HG02759 (cell line): ENCODE data around the gene GRPEL1.
A peak's percentile ranks its signal among the peaks of the same experiment; 100 is the strongest.

Source experiments
- ATAC-seq: cut with Tn5 transposase; IDR thresholded peaks from one replicate; pipeline ENCODE4 v1.9.1; 2021; ENCODE audit warnings: mild to moderate bottlenecking, moderate library complexity; ENCODE audit not compliant: unreplicated experiment

Gene GRPEL1

GRCh38 chr4:7045961-7046921 is 21.6 kb downstream of the GRPEL1 start:
- ATAC-seq: peak; percentile 32

DNA sequence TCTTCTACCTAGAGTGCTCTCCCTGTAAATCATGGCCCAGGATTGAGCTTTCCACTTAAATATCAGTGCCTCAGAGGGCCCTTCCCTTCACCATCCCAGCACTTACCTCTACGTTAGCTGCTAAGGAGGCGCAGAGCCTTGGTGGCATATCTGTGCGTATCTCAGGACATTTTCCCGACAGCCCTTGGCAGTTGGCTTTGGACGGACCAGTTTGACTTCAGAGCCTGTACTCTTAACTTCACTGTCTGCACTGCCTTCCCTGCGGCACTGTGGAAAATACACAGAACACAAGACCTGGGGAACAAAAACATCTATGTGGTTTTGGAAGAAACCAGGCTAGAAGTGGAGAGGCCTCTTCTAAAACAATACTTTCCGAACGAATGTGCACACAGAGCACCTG is 22.3 kb downstream of the GRPEL1 start:
- no peak for ATAC-seq

GRCh38 chr4:7044137-7044930 is 23.5 kb downstream of the GRPEL1 start:
- no peak for ATAC-seq

GRCh38 chr4:7043284-7044136 is 24.4 kb downstream of the GRPEL1 start, which contains the start of gene TADA2B:
Gene TADA2B, plus strand, starts transcription at chr4:7043372. Its CDS starts 208 bp downstream, at chr4:7043580.
- ATAC-seq: peak; percentile 30

DNA sequence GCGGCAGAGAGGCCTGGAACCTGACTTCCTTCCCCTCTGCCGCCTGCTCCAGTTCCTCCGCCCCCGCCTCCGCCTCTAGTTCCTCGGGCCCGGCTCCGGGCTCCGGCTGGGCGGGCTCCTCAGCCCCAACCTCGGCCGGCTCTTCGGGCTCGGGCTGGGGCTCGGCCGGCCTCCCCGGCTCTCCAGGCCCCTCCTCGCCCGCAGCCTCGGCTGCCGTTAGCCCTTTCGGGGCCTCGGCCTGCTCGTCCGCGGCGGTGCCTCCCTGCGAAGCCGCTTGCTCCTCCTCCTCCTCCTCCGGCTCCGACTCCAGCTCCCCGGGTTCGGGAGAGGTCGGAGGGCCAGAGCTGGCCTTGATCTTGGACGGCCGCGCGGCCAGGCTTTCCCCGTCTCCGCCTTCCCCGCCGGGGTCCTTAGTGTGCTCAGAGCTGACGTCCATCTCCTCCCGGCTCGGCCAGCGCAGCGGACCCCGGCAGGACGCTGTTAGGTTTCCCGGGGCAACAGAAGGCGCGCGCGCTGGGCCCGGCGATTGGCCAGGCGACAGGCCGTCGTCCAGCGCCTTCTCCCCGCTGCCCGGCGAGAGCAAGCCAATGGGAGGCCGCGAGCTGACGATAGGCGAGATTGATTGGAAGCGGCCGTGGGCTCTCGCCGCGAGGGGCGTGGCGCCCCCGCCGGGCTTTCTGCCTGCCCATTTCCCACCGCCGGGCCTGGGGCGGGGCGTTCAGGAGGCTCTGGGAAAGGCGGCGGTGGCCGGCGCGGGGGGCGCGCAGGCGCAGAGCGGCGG is 25.2 kb downstream of the GRPEL1 start:
- peak; percentile 86 for ATAC-seq

GRCh38 chr4:7041801-7042502 is 25.9 kb downstream of the GRPEL1 start:
- ATAC-seq: no peak

DNA sequence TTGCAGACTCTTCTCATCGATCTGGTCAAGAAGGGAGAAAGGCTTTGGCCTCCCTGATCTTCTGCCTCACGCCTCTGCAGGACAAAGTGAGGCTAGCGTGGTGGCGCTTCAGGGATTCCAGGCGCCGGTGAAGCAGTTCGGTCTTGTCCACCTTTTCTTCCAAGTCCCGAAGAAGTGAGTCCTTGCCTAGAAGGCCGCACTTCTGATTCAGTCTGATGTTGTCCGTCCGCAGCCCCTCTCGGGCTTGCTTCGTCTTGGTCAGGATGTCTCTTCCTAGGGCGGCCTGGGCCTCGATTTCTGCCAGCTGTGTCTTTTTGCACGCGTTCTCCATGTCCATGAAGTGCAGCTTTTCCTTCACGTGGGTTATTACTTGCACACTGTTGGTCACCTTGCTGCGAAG is 26.6 kb downstream of the GRPEL1 start:
- ATAC-seq: no peak

- ATAC-seq: no peak
Observed at GRCh38 chr4:7040765-7041164, 27.1 kb downstream of the GRPEL1 start.

- no peak for ATAC-seq
Observed at GRCh38 chr4:7037425-7037824, 30.4 kb downstream of the GRPEL1 start.

- ATAC-seq: no peak
Observed at GRCh38 chr4:7034262-7035081, 33.4 kb downstream of the GRPEL1 start.

DNA sequence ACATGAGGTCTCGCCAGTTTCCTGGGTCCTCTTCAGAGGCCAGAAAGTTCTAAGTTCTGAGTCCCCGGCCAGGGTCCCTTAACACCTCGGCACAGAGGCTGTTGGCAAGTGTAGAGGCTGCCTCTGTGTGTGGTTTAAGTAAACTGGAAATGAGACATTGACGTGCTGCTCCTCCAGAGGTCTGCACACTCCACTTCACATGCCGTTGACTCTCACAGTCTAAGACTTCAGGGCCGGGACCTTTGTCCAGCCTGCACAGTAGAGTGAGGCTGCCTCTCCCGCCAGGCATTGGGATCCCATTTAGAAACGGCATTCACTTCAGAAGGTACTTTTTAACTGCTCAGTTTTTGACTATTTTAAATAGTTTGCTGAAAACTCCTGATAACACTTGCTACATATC is 35.3 kb downstream of the GRPEL1 start:
- no peak for ATAC-seq

GRCh38 chr4:7031558-7032449 is 36.1 kb downstream of the GRPEL1 start:
- ATAC-seq: no peak

GRCh38 chr4:7030856-7031255 is 37.0 kb downstream of the GRPEL1 start:
- no peak for ATAC-seq

DNA sequence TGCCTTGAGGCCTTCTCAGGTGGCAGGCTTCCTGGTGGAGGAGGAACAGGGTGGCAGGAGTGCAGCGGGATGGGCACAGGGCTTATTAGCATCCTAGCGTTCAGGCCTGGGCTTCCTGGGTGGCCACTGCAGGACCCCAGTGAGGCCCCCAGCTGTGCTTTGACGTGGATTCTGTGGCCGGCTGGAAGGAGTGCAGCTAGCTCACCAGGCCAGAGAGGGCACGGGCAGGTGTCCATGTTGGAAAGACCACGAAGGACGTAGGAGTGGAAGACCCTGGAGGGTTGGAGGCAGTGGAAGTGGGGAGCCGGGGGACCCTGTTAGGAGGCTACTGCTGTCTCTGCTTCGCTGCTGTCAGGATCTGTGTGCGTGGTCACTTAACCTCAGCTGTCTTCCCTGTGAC is 37.9 kb downstream of the GRPEL1 start:
- no peak for ATAC-seq

- ATAC-seq: no peak
Observed at GRCh38 chr4:7029212-7029611, 38.7 kb downstream of the GRPEL1 start.

DNA sequence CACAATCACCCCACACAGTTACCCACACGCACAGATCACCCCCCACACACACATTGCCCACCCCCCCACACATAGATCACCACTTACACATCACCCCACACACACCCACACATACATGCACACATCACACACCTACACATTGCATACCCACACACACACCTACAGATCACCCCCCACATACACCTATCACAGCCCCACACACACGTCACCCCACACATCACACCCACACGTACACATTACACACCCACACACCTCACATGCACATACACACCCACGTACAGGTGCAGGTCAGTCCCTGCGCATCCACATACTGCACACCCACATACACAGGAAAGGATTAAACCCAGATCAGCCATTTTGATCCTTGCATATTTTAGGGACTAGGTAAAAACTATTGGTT is 40.0 kb downstream of the GRPEL1 start:
- no peak for ATAC-seq

- no peak for ATAC-seq
Observed at GRCh38 chr4:7027284-7027683, 40.6 kb downstream of the GRPEL1 start.

DNA sequence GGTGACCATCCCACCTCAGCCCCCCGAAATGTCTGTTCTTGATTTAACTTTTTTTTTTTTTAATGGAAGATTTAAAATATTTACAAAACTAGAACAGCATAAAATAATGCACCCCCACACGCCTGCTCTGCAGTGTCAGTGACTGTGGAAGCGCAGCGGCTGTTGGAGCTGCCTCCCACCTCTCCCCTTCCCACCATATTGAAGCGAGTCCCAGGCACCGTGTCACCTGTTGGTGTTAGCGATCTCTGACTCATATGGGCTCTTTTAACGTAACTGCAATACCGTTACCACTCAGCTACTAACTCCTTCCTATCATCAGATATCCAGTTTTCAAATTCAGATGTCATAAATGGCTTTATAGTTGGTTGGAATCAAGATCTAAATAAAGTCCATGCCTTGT is 41.8 kb downstream of the GRPEL1 start:
- ATAC-seq: no peak
